Right forelimb (tissue), 1 donor: ENCODE data around the gene FBXL19.
"Not testable (repeated sequence)": the region's sequence is repeated elsewhere in the genome, so short reads cannot be mapped to it uniquely, and the experiment has no call there.

Experiments used
- DNase-seq: peaks from one replicate; pipeline ENCODE4 v3.0.0-alpha.2; 2018

Gene FBXL19

DNA sequence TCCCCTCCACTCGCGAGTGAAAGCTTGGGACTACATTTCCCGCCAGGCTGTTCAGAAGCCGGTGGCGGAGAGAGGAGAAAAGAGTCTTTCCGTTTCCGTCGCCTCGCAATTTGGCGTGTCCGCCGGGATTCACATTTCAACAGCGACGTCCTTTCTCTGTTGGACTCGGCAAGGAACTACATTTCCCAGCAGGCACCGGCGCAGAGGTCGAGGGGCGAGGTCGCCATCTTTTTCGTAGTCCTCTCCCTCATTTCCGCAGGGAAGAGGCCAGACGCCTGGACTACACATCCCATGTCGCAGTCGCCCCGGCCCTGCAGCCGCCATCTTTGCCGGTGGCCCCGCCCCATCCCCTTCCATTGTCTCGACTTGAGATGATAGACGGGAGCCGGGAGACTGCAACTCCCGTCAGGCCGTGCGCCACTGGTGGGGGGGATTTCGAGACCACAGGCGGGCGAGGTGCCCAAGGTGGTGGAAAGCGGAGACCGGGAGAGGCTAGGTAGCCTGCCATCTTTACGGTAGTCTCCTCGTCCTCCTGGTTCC, 882 bp upstream of the FBXL19 start:
- DNase-seq: peak; percentile 100

DNA sequence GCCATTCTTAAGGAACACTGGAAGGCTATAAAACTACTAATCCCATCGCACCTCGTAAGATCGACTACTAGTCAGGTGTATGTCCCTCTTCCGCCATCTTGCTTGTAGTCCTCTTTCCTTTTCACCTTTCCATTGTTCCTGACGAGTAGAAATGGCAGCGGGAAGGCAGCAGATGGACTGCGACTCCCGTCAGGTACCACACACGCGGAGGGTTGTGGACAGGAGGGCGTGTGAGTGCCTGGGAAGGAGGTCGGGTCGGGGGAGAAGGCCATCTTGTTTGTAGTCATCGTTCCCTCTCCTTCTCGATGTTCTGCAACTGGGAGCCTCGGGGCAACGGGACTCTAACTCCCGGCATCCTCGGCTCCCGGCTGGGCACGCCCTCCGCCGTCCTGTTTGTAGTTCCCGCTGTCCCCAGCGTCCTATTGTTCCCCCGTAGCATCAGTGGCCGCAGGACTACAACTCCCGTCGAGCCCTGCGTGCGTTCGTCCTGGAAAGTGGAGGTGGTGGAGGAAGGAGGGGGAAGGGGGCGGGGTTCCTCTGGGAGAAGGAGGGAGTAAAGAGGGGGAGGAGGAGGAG, 324 bp upstream of the FBXL19 start:
- DNase-seq: peak; percentile 99

DNA sequence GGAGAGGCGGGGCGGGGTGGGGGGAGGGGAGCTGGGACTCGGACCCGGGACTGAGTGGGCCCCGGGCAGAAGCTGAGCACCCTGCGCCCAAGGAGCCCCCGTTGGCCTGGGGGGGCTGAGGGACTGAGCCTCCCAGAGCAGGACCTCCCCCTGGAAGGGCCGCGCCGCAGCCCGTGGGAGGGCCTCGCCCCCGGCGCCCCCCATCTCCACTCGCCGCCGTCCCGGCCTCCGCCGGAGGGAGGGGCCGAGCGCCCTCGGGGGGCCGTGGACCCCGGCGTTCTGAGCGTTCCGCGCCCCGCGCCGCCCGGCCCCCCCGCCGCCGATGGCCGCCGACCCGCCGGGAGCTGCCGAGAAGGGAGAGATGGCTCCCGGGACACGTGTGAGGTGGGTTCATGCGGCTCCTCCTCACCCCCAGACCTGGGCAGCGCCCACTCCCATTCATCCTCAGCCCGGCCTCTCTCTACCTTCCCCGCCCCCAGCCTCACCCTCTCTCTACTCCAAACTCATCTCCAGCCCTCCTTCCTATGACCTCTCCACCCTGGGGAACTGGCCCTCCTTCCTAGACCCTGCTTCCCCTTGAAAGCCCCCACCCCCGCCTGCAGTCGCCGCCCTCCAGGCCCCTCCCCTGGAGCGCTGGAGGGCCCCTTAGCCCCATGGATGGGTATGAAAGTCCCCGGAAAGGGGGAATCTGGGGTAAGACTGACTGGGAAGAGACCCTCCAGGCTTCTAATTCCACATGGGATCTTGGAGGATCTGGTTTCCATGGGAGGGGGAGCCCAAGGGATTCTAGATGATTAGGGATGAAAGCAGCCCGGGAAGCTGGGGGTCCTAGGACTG, 922 bp downstream of the FBXL19 start:
- DNase-seq: no peak

DNA sequence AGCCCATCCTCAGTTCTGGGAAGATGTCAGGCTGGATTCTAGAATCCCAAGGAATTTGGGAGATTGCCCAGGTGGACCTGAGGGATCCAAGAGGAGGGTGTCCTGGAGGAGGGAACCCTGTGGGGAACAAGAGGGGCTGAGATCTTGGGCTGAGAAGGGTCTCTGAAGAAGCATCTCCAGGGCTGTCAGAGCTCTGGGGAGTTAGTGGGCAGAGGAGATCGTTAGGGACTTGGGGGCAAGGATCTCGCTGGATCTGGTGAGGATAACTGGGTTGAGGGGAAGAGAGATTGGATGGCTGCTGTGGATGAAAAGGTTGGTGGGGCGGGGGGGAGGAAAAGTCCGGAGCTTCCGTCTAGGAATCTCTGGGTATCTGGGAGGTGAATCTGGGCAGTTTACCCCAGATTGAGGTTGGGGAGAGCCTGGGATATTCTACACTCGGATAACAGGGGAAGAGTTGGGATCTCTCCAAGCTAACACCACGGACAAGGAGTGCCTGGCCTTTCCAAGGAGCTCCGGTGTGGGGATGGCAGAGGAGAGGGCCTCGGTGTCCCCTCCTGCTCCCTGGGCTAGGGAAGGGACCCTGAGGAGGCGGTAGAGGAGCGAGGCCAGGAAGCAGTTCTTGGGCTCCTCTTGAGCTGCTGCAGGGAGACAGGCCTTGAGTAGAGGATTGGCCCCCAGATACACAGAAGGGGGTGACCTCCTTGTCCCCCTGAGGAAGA, 1.7 kb downstream of the FBXL19 start:
- DNase-seq: no peak

DNA sequence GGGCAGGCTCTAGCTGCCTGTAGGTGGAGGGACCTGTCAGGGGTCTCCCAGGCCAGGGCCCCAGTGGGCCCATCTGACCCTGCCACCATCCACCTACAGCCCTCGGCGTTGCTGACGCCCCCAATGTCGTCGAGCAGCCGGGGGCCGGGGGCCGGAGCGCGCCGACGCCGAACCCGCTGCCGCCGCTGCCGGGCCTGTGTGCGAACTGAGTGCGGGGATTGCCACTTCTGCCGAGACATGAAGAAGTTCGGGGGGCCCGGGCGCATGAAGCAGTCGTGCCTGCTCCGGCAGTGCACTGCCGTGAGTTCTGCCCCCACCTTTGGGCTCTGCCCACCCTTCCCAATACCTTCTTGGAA, 2.2 kb downstream of the FBXL19 start:
- no peak for DNase-seq

DNA sequence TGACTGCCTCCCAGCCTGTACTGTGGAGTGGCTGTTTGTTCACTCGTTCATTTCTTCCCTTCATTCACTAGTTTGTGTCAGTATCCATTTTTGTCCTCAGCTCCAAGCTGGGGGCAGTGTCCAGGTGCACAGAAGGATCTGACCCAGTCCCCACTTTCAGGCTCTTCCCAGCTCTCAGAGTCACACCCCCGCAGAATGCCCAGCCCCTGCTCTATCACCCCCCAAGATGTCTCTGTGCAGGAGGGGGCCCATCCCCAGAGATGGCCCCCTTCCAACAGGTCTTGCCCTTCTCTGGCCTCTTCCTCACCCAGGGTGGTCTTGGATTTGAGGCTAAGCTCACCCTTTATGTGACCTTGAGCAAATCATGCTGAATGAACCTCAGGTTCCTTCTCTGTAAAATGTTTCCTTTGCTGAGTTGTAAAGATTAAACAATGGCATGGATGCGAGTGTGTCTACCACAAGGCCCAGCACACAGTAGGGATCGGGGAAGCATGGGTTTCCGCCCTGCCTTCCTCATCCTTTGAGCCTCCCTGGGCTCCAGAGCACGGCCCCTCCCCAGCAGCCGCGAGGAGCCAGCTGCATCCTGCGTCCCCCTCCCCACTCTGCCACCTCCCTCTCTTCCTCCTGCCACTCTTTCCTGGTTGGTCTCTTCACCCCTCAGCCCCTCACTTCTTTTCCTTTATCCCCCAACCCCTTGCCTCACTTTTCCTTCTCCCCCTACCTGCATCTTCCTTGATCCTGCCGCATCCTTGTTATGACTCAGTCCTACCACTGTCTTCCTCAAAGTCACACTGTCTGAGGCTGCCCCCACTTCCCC, 2.8 kb downstream of the FBXL19 start:
- DNase-seq: no peak

DNA sequence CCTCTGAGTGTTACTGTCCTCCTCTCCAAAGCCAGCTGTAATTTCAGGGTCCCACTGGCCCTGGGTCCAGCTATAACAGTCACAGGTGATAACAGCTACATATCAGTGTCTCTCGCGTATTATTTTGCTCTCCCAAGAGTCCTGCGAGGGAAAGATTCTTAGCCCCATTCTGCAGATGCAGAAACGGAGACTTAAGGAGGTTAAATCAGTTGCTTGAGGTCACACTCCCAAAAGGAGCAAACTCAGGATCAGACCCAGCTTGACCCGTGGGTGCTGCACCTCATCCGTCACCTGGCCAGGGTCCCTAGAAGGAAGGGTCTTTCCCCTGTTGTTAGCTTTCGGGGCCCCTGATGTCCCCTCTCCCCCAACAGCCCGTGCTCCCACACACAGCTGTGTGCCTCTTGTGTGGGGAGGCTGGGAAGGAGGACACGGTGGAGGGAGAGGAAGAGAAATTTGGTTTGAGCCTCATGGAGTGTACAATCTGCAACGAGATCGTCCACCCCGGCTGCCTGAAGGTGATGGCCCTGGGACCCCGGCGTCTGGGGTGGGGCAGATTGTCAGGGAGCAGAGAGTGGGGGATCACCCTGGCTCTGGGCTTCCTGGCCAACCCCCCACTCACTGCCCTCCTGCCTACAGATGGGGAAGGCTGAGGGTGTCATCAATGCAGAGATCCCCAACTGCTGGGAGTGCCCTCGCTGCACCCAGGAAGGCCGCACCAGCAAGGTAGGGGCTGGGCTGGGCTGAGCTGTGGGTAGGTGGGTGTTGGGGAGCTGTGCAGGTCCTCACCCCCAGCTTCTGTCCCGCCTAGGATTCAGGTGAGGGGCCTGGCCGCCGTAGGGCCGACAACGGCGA, 3.8 kb downstream of the FBXL19 start:
- no peak for DNase-seq

DNA sequence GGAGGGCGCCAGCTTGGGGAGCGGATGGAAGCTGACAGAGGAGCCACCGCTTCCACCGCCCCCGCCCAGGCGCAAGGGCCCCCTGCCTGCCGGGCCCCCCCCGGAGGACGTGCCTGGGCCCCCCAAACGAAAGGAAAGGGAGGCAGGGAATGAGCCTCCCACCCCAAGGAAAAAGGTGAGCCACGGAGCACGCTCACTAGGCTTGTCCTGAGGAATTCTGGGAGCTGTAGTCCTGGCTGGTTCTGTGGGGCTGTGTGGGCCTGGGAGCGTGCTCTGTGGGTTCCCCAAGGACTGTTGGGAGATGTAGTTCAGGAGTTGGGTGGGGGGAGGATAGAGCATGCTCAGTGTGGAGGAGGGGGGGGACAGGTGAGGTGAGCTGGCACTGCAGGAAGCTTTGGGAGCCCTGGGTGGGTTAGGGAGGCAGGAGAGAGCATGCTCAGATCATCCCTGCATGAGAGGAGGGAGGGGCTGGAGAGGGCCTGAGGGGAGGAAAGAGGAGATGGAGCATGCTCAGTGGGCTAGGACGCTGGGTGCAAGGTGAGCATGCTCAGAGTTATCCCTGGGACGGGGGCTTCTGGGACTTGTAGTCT, 4.5 kb downstream of the FBXL19 start:
- DNase-seq: peak; percentile 64

DNA sequence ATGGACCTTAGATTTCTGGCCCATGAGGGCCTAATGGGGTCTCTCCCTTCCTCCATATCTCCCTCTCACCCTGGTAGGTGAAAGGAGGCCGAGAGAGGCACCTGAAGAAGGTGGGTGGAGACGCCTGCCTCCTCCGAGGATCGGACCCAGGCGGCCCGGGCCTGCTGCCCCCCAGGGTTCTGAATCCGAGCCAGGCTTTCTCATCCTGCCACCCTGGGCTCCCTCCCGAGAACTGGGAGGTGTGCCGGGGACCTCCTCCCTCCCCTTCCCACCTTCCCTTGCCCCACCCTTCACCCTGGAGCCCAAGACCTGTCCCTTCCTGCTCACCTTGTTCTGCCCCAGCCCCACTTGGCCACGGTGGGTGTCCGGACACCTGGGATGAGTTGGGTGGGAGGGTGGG, 5.0 kb downstream of the FBXL19 start:
- no peak for DNase-seq

DNA sequence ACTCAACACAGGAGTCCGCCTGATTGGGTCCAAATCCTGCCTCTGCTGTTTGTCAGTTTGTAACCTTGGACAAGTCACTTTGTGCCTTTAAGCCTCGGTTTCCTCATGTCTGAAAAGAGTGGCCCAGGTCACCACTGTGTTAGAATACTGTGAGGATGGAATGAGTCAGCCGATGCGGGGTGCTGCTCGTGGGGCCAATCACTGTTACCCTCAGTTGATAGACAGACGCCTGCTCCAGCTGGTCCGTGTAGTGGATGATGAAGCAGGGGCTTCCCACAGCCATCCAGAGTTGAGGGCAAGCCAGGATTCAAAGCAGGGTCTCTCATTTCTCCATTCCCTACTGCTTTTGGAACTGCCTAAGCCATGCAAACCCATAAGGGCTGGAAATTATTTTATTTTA, 5.8 kb downstream of the FBXL19 start:
- no peak for DNase-seq

DNA sequence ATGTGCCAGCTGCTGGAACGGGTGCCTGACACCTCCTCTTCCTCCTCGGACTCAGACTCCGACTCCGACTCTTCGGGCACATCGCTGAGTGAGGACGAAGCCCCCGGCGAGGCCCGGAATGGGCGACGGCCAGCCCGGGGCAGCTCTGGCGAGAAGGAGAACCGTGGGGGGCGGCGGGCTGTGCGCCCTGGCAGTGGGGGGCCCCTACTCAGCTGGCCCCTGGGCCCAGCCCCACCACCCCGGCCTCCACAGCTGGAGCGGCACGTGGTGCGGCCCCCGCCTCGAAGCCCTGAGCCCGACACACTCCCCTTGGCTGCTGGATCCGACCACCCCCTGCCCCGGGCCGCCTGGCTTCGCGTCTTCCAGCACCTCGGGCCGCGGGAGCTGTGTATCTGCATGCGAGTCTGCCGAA, 6.8 kb downstream of the FBXL19 start:
- DNase-seq: no peak

DNA sequence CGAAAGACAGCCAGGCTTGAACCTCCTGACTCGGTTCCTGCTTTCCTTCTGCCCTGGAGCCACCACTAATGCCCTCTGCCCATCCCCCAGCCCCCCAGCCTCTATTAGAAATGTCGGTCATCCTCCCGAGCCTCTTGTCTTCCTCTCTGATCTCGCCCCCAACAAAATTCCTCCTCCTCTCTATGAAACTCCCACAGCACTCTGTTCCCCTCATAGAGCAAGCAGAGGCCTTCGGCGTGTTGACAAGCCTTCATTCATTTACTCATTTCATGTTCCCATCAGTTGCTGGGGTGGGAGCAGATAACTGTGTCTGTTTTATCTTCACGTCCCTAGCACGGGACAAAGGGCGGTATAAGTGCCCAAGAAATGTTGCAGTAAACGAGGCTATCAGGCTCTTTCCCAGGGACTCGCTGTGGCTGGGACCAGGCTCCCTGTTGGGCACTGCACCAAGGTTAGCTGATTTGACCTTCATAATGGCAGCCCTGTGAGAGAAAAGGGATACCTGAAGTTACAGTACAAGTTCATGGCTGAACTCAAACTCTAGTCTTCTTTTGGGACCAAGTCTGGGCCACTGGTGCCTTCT, 7.8 kb downstream of the FBXL19 start:
- no peak for DNase-seq

DNA sequence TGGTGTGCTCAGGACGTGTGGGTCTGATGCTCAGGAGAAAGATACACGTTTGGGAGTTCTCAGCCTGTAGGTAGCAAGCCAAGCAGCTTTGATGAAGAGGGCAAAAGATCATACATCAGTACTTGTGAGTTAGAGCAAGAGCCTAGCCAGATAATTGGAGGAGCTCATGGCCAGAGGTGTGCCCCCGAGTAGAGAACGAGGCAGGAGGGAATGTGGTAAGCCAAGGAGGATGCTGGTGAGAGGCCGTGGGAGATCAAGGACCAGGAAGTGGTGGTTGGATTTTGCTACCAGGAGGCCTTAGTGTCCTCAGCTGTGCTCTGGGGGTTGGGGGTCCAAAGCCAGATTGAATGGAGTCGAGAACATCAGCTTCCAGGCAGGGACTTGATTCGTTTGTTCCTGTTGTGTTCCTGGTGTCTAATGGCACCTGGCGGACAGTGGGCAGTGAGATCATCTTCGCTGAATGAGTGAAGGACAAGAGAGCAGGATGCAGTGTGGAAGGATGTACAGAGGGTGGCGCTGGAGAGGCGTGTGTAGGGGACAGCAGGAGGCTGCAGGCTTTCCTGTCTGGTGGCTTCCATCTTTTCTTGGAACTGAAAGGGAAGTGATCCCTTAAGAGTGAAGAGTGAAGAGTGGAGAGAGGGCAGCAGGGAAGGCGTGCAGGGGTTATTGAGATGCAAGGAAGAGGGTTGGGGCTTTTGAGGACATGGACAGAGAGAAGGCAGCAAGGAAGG, 11.6 kb downstream of the FBXL19 start:
- no peak for DNase-seq

DNA sequence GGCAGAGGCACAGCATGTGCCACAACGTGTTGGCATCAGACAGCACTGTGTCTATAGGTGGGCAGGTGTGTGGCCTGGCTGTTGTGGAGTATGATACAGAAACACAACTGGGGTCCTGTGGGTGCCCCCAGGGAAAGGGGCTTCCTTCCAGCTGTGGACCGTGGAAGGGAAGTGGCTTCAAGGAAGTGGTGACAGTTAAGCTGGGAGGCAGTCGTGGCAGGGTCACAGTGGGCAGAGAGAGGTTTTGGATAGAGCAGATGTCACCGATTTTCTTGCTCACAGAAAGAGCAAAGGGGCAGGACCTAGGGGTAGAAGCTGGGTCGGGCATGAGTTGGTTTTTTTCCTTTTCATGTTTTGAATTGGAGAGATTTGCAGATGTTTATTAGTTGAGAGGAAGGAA, 14.3 kb downstream of the FBXL19 start:
- no peak for DNase-seq

DNA sequence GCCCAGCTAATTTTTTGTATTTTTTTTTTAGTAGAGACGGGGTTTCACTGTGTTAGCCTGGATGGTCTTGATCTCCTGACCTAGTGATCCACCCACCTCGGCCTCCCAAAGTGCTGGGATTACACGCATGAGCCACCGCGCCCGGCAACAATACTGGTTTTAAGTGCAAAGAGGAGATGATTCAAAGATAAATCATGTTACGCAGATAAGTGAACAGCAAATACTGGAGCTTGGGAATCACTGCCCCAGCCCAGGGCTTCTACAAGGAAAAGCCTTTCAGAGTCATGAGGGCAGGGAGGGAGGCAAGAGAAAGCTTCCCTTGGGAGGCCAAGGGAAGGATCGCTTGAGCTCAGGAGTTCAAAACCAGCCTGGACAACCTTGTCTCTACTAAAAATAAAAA, 16.2 kb downstream of the FBXL19 start:
- not testable (repeated sequence) for DNase-seq

DNA sequence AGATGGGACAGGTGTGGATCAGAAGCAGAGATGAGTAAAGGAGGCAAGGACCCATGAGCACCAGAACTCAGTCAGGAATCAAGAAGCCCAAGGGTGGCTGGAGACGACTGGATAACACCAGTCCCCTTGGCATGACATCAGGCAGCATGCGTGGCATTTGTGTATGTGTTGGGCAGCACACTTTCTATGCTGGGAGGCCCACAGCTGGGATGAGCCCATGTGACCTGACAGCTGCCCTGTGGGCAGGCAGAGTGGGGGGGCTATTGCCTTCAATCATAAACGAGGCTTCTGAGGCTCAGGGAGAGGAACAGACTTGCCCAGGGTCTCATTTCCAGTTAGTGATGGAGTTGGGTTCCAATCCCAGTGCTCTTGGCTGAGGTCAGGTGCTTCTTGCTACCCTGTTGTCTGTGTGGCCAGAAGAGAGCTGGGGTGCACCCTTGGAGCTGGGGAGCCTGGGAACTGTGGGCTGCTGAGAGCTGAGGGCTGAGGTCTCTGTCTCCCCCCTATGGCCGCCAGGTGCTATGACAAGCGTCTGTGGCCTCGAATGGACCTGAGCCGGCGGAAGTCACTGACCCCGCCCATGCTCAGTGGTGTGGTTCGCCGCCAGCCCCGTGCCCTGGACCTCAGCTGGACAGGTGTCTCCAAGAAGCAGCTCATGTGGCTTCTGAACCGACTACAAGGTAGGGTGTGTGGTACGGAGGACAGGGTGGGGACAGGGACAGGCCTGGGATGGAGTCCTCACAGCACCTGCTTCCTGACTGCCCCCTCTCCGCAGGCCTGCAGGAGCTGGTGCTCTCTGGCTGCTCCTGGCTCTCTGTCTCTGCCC, 18.4 kb downstream of the FBXL19 start:
- peak; percentile 69 for DNase-seq

DNA sequence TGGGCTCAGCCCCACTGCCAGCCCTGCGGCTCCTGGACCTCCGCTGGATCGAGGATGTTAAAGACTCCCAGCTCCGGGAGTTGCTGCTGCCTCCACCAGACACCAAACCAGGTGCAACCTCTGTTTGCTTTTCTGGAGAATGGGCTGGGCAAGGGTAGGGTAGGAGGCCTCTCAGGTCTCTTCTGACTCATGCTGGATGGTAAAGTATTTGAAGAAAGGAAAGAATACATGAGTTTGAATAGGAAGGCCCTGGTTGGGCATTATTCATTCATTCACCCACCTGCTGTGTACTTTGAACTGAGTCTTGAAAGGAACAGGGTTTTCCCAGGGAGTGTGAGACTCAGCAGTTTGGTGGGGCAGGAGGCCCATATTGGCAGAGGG, 19.0 kb downstream of the FBXL19 start:
- no peak for DNase-seq

DNA sequence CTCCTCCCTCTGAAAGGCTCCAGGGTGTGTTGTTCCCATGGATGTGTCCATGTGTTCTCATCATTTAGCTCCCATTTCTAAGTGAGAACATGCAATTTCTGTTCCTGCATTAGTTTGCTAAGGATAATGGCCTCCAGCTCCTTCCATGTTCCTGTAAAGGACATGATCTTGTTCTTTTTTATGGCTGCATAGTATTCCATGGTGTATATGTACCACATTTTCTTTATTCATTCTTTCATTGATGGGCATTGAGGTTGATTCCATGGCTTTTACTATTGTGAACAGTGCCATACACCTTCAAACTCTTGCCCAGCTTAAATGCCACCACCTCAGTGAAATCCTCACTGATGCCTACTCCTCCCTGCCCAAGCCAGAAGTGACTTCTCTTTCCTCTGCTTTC, 21.0 kb downstream of the FBXL19 start:
- no peak for DNase-seq
